Duodenal mucosa (tissue), 2 donors: ENCODE data around the gene TRPM2.
A peak's percentile ranks its signal among the peaks of the same experiment; 100 is the strongest.

Experiments
- H3K27ac ChIP-seq: one replicate; pipeline ENCODE4 v1.7.0; 2013; ENCODE audit warnings: low read depth, low read length
- H3K27me3 ChIP-seq, 2 donors: one replicate each; pipeline ENCODE4 v1.7.0; 2013; ENCODE audit warnings: low read length in 2 of 2, control low read depth in 1 of 2; ENCODE audit not compliant: insufficient read depth in 2 of 2, control insufficient read depth in 1 of 2
- H3K36me3 ChIP-seq, 2 donors: one replicate each; pipeline ENCODE4 v1.7.0; 2013; ENCODE audit warnings: low read length in 2 of 2, control low read depth in 1 of 2; ENCODE audit not compliant: insufficient read depth in 2 of 2, control insufficient read depth in 1 of 2
- H3K4me1 ChIP-seq, 2 donors: one replicate each; pipeline ENCODE4 v1.7.0; 2013; ENCODE audit warnings: low read length in 2 of 2, control low read depth in 1 of 2; ENCODE audit not compliant: insufficient read depth in 2 of 2, control insufficient read depth in 1 of 2
- H3K4me3 ChIP-seq, 2 donors: one replicate each; pipeline ENCODE4 v1.7.0; 2013; ENCODE audit warnings: low read length in 2 of 2, low read depth in 1 of 2
- H3K9ac ChIP-seq, 2 donors: one replicate each; pipeline ENCODE4 v1.7.0; 2013; ENCODE audit warnings: low read length in 2 of 2, low read depth in 1 of 2
- H3K9me3 ChIP-seq, 2 donors: one replicate each; pipeline ENCODE4 v1.7.0; 2013; ENCODE audit warnings: low read length in 2 of 2, control low read depth in 1 of 2; ENCODE audit not compliant: control insufficient read depth in 1 of 2

TRPM2 gene

DNA sequence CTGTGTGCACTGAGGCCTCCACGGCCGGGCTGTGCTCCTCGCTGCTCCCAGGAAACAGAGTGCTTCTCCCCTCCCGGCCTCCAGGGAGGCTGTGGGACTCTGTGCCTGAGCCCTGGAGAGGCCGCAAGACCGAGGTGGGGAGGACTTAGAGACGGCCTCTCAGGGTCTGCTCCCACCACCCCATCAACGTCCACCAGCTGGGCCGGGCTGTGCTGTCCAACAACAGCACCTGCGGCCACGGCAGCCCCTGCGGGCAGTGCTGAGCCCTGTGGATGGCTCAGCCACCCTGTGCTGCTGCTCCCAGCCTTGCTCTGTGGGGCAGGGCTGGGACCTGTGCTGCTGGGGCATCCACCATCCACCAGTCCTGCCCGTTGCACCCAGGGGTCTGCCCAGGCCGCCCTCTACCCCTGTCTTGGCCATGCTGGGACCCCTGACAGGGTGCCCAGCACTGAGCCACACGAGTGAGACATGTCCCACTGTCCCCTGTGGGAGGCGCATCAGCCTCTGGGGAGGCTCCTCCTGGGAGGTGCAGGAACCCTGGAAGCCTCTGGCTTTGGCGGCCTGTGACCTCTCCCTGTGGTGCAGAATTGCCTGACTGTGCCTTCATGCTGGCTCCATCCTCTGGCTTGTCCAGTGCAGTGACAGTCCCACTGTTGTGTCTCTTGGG is 70.7 kb downstream of the TRPM2 start:
- no peaks in the 10 kb centered on the region for H3K9me3 ChIP-seq
- no peaks in the 10 kb centered on the region for H3K27me3 ChIP-seq
- H3K9ac ChIP-seq, result no peak overlapping the region
- no peaks in the 10 kb centered on the region for H3K36me3 ChIP-seq
- H3K4me3 ChIP-seq, result no peak overlapping the region
- H3K4me1 ChIP-seq, result no peaks in the 10 kb centered on the region
- H3K27ac ChIP-seq, result no peak overlapping the region

DNA sequence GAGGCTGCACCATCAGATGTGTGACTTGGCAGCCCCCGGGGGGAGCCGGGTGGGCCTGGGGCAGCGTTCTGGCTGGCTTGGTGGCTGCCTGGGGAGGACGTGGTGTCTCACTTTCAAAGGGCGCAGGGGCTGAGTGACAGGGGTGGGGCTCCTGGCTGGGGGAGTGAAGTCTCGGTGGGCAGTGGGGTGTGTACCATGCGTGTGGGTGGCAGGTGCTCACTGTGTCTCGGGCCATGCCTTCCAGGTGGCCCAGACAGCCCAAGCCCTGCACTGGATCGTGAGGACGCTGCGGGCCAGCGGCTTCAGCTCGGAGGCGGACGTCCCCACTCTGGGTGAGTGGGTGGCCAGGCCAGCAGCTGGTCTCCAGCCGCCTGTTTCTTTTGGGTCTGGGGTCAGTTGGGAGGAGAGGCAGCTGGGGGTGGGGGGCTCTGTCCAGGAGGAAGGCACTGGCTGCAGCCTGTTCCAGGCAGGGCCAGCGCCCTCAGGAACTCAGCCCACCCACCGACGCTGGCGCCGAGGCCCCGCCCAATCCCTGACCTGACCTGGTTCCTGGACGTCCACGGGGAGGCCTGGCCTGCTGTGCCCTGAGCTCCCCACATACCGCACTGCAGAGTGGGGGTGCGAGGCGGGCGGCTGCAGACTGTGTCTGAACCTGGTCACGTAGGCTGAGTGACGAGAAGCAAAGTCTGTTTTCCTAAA is 71.3 kb downstream of the TRPM2 start:
- H3K9me3 ChIP-seq, result peaks cover 0 to 2% of the 10 kb centered on the region in 2 donors
- H3K27ac ChIP-seq, result no peak overlapping the region
- no peak overlapping the region for H3K4me3 ChIP-seq
- H3K9ac ChIP-seq, result no peak overlapping the region
- no peaks in the 10 kb centered on the region for H3K27me3 ChIP-seq
- H3K36me3 ChIP-seq, result no peaks in the 10 kb centered on the region
- H3K4me1 ChIP-seq, result no peaks in the 10 kb centered on the region

DNA sequence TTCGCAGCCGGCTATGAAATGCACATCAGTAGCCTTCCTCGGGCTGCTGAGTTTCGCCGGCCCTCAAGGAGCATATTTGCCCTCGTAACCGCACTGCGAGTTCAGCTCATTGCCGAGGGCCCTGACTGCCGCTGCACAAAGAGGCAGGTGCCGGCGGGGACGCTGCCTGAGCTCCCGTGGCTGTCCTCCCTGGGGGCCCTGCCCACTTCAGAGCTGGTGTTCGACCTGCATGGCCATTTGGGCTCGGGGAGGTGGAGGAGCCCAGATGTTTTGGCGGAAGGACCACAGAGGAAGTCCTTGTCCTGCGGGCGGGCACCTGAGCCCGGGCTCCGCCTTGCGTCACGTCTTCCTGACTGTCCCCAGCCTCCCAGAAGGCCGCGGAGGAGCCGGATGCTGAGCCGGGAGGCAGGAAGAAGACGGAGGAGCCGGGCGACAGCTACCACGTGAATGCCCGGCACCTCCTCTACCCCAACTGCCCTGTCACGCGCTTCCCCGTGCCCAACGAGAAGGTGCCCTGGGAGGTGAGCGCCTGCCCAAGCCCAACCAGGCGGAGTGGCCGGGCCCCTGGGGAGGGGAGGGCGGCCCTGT is 72.0 kb downstream of the TRPM2 start:
- Histone ChIP-seq H3K27me3 (no peaks in the 10 kb centered on the region), H3K36me3 (no peaks in the 10 kb centered on the region), H3K27ac (no peak overlapping the region), H3K4me3 (no peak overlapping the region), H3K9ac (no peak overlapping the region), H3K9me3 (peaks cover 0 to 5% of the 10 kb centered on the region in 2 donors), H3K4me1 (no peaks in the 10 kb centered on the region)

DNA sequence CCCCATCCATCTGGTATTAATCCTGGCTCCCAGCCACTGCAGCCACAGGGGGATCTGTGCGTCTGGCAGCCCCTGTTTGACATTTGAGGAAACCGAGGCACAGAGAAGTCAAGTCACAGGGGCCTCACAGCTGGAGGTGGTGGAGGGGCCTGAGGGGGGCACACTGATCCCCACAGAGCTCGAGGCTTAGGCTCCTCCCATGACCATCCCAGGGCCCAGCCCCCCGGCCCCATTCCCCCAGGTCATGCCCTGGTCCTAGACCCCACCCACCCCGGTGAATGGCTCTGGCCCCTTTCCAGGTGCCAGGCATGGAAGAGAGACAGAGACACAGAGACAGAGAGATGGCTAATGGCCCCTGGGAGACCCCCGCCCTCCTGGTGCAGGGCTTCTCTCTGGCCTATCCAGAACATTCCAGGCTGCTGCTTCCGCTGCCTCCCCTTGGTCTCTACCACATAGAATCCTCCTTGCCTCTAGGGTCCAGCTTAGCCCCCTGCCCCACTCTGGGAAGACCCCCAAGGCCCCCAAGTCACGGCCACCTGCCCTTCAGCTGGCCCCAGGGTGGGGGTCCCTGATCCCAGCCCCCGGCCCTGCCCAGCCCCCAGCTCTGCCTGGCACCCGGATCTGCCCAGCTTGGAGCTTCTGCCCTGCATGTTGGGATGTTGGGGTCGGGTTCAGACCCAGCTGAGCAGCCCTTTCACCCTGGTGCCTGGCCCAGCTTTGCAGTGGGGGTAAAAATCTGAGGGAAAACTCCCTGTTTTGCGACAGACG is 72.7 kb downstream of the TRPM2 start:
- no peaks in the 10 kb centered on the region for H3K27me3 ChIP-seq
- H3K36me3 ChIP-seq, result no peaks in the 10 kb centered on the region
- no peak overlapping the region for H3K4me3 ChIP-seq
- no peaks in the 10 kb centered on the region for H3K4me1 ChIP-seq
- H3K9ac ChIP-seq, result no peak overlapping the region
- no peak overlapping the region for H3K27ac ChIP-seq
- peaks cover 0 to 5% of the 10 kb centered on the region in 2 donors for H3K9me3 ChIP-seq

DNA sequence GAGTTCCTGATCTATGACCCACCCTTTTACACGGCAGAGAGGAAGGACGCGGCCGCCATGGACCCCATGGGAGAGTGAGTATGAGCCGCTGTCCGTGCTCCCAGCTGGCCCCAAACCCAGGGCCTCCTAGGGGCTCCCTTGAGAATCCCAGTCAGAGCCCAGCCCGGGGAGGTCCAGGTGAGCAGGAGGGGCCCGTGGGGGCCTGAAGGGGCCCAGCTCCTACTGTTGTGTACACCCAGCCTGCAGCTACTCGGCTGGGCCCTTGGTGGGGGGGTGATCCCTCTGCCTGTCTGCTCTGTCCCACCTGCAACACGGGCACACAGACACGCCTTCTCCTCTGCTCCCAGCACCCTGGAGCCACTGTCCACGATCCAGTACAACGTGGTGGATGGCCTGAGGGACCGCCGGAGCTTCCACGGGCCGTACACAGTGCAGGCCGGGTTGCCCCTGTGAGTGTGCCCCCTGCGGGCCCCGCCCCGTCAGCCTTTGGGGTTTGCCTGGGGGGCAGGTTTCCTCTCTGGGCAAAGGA is 73.3 kb downstream of the TRPM2 start:
- no peak overlapping the region for H3K4me3 ChIP-seq
- no peak overlapping the region for H3K9ac ChIP-seq
- H3K4me1 ChIP-seq, result no peaks in the 10 kb centered on the region
- no peaks in the 10 kb centered on the region for H3K27me3 ChIP-seq
- no peak overlapping the region for H3K27ac ChIP-seq
- H3K36me3 ChIP-seq, result no peaks in the 10 kb centered on the region
- H3K9me3 ChIP-seq, result peaks cover 0 to 5% of the 10 kb centered on the region in 2 donors

DNA sequence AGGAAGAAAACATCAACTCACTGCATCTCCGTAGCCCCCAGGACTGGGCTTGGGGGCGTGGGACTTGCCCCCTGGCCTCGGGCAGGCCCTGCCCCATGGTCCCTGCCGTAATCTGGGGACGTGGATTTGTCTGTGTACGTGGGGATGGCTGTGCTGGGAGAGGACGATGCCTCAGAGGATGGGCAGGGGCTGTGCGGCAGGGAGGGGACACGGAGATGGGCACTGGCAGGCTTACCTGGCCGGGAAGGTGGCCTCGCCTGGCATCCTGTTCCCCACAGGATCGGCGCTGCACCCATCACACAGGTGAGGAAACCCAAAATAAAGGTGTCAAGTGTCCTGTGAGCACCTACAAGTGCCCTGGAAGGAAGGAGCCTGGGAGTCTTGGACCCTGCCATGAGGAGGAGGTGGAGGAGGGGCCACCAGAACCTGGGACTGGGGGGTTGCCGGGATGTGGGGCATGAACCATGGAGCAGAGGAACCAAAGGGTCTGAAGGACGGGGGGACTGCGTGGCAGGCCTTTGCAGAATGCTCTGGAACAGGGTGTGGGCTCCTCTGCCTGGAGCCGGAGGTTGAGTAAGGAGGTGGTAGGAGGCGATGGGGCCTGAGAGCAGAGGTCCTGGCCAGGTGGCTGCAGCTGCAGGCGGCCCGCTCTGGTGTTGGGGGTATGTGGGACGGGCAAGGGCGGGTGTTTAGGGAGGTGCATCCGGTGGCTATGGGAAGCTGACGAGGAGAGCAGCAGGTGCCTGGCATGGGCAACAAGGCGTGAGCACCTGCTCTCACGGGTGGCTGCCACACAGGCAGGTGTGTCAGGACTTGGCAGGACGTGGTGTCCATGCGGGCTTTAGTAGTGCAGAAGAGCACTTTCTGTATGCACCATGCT is 74.1 kb downstream of the TRPM2 start:
- Histone ChIP-seq H3K9me3 (peaks cover 0 to 5% of the 10 kb centered on the region in 2 donors), H3K9ac (peak overlapping the region in 1 of 2 donors; percentile 32)

DNA sequence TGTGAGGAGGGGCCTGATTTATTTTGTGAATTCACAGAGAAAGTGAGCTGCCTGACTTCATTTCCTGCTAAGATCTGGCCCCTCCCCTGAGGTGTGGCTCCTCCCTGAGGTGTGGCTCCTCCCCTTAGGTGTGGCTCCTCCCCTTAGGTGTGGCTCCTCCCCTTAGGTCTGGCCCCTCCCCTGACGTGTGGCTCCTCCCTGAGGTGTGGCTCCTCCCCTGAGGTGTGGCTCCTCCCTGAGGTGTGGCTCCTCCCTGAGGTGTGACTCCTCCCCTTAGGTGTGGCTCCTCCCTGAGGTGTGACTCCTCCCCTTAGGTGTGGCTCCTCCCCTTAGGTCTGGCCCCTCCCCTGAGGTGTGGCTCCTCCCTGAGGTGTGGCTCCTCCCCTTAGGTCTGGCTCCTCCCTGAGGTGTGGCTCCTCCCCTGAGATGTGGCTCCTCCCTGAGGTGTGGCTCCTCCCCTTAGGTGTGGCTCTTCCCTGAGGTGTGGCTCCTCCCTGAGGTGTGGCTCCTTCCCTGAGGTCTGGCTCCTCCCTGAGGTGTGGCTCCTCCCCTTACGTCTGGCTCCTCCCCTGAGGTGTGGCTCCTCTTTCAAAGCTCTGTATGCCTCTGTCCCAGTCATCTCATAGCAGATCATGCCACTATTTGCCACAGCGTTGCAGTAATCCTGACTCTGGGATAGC is 75.0 kb downstream of the TRPM2 start:
- no peaks in the 10 kb centered on the region for H3K36me3 ChIP-seq
- H3K4me3 ChIP-seq, result peak overlapping the region in 1 of 2 donors; percentile 19
- H3K27ac ChIP-seq, result no peak overlapping the region
- no peak overlapping the region for H3K9ac ChIP-seq
- peaks cover 0 to 5% of the 10 kb centered on the region in 2 donors for H3K9me3 ChIP-seq
- H3K27me3 ChIP-seq, result no peaks in the 10 kb centered on the region
- H3K4me1 ChIP-seq, result no peaks in the 10 kb centered on the region

More for the DNA sequence above, 74.1 kb downstream of the TRPM2 start:
- H3K4me3 ChIP-seq, result peak overlapping the region in 1 of 2 donors; percentile 19
- no peaks in the 10 kb centered on the region for H3K27me3 ChIP-seq
- H3K4me1 ChIP-seq, result no peaks in the 10 kb centered on the region
- no peak overlapping the region for H3K27ac ChIP-seq
- H3K36me3 ChIP-seq, result no peaks in the 10 kb centered on the region

DNA sequence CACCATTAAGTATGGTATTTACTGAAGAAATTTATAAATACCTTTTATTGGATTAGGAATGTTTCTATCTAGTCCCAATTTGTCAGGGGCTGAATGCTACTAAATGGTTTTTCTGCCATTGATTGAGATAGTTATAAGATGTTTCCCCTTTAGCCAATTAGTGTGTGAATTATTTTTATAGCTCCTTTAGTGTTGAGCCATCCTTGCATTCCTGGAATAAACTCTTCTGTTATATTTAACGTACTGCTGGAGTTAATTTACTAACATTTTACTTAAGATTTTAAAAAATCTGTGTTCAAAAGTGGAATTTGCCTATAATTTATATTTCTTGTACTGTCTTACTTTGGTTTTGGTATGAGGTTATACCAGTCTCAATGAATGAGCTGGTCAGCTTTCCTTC is 76.5 kb downstream of the TRPM2 start:
- Histone ChIP-seq H3K36me3 (no peaks in the 10 kb centered on the region), H3K9me3 (peaks cover 0 to 5% of the 10 kb centered on the region in 2 donors), H3K27ac (no peak overlapping the region), H3K9ac (no peak overlapping the region), H3K27me3 (no peaks in the 10 kb centered on the region), H3K4me3 (no peak overlapping the region), H3K4me1 (no peaks in the 10 kb centered on the region)

DNA sequence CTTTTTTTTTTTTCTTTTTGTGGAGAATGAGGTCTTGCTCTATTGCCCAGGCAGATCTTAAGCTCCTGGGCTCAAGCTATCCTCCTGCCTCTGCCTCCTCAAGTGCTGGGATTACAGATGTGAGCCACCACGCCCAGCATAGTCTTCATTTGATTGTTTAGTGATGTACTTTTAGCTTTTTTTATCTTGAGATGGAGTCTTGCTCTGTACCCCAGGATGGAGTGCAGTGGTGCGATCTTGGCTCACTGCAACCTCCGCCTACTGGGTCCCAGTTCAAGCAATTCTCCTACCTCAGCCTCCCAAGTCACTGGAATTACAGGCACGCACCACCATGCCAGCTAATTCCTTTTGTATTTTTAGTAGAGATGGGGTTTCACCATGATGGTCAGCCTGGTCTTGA is 77.9 kb downstream of the TRPM2 start:
- H3K4me3 ChIP-seq, result no peak overlapping the region
- no peaks in the 10 kb centered on the region for H3K27me3 ChIP-seq
- no peaks in the 10 kb centered on the region for H3K4me1 ChIP-seq
- H3K9me3 ChIP-seq, result peaks cover 0 to 5% of the 10 kb centered on the region in 2 donors
- H3K9ac ChIP-seq, result no peak overlapping the region
- H3K27ac ChIP-seq, result no peak overlapping the region
- no peaks in the 10 kb centered on the region for H3K36me3 ChIP-seq
